Motor neuron (in vitro differentiated cells): Measurements from ENCODE around the gene RNF212. TPM values are rescaled to one million over a fixed set of nuclear protein-coding genes. Genes with fewer than 3 reads are reported as not detected.

ENCODE experiments used
- ATAC-seq, 8 experiments: fragments of 200-7000 bp; cut with Tn5 transposase; replicated peaks in 6 of 8; 2 replicates each; pipeline ENCODE4 v1.8.0; 2021; ENCODE audit warnings: mild to moderate bottlenecking in 8 of 8, moderate library complexity in 8 of 8
- H3K27ac ChIP-seq, 2 donors: fragments of 250-450 bp; sonication (Bioruptor Pico); 2 replicates each; pipeline ENCODE4 v1.9.0; 2021; ENCODE audit warnings: antibody characterized with exemption in 2 of 2, mild to moderate bottlenecking in 2 of 2, moderate library complexity in 1 of 2
- H3K4me1 ChIP-seq, 2 donors: fragments of 250-450 bp; sonication (Bioruptor Pico); replicated peaks in 1 of 2; 2 replicates each; pipeline ENCODE4 v1.6.1; 2021; ENCODE audit warnings: antibody characterized with exemption in 2 of 2, mild to moderate bottlenecking in 2 of 2, moderate library complexity in 1 of 2
- H3K4me3 ChIP-seq, 5 donors: fragments of 250-450 bp; sonication (Bioruptor Pico); 2 replicates each; pipeline ENCODE4 v1.9.0; 2021; ENCODE audit warnings: antibody characterized with exemption in 5 of 5, mild to moderate bottlenecking in 5 of 5, moderate library complexity in 4 of 5
- WGBS, 10 experiments: fragments of 450-650 bp; shearing (Covaris generic); methylation state at CpG; one replicate each; pipeline ENCODE4 v1.0.0; 2022; 5-methylcytosine and 5-hydroxymethylcytosine counted together
- in situ Hi-C, 9 experiments: fragments of 400-800 bp; cut with MboI; loops; one replicate each; pipeline ENCODE4 v1.15.0; 2021; ENCODE audit warnings: low sequenced_read_pairs in 9 of 9, low pct_unique_long_range_greater_than_20kb in 2 of 9; ENCODE audit not compliant: unreplicated experiment in 9 of 9
- total RNA-seq, 8 experiments: library from RNA; unstranded; fragments of 300-600 nt; gene quantifications; 2 replicates each; pipeline versions ENCODE4 v1.2.3 to v1.2.4, GENCODE V29; 2022

Gene RNF212
- total RNA-seq, 8 experiments from 2014 or later, result 0.70 to 9.4 (median 4.8) TPM

DNA sequence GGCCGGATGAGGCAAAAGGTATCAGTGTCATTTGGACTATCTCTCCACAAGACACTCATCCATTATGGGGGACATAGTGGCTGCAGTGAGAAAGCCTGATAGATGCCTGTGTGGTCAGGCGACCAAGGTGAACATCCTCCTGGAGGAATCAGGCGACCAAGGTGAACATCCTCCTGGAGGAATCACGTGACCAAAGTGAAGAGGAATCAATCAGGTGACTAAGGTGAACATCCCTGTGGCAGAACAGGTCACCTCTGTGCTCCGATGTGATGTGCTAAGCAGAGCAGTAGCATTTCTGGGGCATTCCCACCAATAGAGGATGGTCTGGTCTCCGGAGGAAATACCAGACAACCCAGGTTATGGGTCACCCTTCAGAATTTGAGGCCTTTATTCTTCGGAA, 44.0 kb downstream of the RNF212 start:
- ATAC-seq, result no peak
- no peak overlapping the region for H3K4me3 ChIP-seq
- H3K27ac ChIP-seq, result no peak overlapping the region
- WGBS, 10 experiments, result 0 to 96% (median 77%) methylated on average over 1 to 6 of the region's 7 CpGs; no CpG with 5 or more reads in 2 of the 10 experiments
- peaks cover 0 to 6% of the 10 kb centered on the region in 2 donors for H3K4me1 ChIP-seq
- in situ Hi-C loops, result no loop called here

DNA sequence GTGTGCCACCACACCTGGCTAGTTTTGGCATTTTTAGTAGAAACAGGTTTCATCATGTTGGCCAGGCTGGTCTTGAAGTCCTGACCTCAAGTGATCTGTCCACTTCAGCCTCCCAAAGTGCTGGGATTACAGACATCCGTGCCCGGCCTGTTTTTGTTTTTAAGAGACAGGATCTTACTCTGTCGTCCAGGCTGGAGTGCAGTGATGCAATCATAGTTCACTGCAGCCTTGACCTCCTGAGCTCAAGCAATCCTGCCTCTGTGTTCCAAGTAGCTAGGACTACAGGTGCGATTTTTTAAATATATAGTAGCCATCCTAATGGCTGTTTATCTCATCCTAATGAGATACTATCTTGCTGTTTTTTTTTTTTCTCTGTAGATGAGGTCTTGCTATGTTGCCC, 47.6 kb downstream of the RNF212 start:
- in situ Hi-C loops, result no loop called here
- H3K4me1 ChIP-seq, result peaks cover 0 to 10% of the 10 kb centered on the region in 2 donors
- 40 to 80% (median 50%) methylated on average over 1 to 4 of the region's 4 CpGs; no CpG with 5 or more reads in 2 of the 10 experiments for WGBS, 10 experiments
- no peak overlapping the region for H3K4me3 ChIP-seq
- no peak for ATAC-seq
- H3K27ac ChIP-seq, result no peak overlapping the region

DNA sequence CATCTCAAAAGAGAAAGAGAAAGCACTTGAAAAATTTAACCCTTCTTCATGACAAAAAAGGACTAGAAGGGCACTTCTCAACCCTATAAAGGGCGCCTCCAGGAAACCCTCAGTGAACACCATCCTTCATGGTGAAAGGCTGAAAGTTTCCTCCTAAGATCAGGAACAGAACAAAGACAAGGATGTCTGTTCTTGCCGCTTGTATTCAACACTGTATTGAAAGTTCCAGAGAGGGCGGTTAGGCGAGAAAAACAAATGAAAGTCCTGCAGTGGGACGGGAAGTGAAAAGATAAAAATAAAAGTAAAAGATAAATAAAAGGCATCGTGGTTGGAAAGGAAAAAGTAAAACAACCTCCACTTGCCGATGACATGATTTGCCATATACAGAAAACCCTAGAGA, 50.9 kb downstream of the RNF212 start:
- Histone ChIP-seq H3K4me1 (peaks cover 0 to 14% of the 10 kb centered on the region in 2 donors), H3K4me3 (no peak overlapping the region), H3K27ac (no peak overlapping the region)
- no peak for ATAC-seq
- WGBS, 10 experiments, result 24 to 82% (median 63%) methylated on average over 5 to 7 of the region's 7 CpGs; no CpG with 5 or more reads in 1 of the 10 experiments
- in situ Hi-C loops, result no loop called here

DNA sequence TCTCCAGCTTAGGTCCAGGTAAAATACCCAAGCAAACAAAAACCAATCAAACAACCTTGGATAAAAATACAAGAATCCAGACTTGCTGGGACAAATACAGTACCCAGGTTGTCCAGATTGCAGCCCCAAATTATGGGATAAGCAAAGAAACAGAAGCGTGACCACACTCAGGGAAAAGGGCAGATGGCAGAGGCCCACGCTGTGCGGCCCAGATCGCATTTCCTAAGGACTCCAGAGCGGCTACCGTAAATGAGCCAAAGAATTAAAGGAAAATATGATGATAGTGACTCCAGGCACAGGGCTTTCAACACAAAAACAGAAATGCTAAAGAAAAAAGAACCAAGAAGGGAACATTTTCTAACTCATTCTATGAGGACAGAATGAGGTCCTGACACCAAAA, 51.6 kb downstream of the RNF212 start:
- peaks cover 0 to 14% of the 10 kb centered on the region in 2 donors for H3K4me1 ChIP-seq
- no peak overlapping the region for H3K27ac ChIP-seq
- no peak for ATAC-seq
- in situ Hi-C loops, result no loop called here
- no peak overlapping the region for H3K4me3 ChIP-seq
- WGBS, 10 experiments, result 20 to 100% (median 92%) methylated on average over 1 to 6 of the region's 6 CpGs; no CpG with 5 or more reads in 1 of the 10 experiments

DNA sequence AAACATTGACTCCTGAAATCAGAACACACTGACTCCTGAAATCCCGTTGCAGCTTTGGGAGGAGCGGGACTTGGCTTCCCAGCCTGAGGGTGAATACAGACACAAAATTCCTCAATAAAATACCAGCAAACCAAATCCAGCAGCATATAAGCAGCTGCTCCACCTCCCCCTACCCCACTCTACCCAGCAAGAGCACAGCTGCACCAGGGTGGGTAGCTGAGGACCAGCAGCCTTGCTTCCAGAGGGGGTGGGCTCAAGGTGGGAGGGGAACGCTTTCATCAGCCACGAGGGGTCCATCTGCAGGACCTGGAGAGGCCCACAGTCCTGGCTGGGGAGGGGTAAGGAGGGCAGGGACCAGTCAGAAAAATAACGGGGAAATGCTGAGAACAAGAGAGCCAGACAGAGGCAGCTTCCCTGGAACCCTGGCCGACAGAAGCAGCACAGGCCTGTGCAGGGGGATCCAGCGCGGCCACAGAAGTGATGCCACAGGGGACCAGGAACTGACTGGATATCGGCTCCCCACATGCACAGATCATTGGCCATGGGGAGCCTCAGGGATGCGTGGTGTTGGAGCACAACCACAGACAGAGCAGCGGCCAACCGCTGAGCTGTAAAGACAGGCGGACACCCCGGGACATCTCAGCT, 52.2 kb downstream of the RNF212 start:
- in situ Hi-C loops, result no loop called here
- Histone ChIP-seq H3K27ac (no peak overlapping the region), H3K4me1 (peaks cover 0 to 14% of the 10 kb centered on the region in 2 donors), H3K4me3 (no peak overlapping the region)
- peak in 5 of 8 experiments; percentile 11 to 49 (median 29) for ATAC-seq
- WGBS, 10 experiments, result 55 to 91% (median 80%) methylated on average over 1 to 9 of the region's 14 CpGs; no CpG with 5 or more reads in 5 of the 10 experiments

DNA sequence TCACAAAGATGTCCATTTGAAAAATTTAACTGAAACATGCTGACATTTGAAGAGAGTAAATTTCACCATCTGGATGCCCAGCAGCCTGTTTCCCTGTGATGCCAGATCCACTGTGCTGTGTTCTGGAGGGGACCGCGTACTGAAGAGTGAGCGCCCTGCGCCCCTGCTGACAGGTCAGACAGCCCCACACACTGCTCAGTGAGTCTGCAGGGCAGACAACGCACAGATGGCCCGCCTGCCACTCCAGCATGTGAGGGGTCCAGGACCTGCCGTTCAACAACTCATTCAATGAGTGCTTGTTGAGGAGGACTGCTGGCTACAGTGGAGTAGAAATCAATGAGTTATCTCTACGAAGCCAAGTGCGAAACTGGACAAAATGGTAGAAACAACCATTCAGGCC, 52.7 kb downstream of the RNF212 start:
- H3K4me3 ChIP-seq, result no peak overlapping the region
- in situ Hi-C loops, result no loop called here
- WGBS, 10 experiments, result 82 to 100% (median 91%) methylated on average over 1 to 7 of the region's 9 CpGs; no CpG with 5 or more reads in 5 of the 10 experiments
- ATAC-seq, result peak in 2 of 8 experiments; percentile 16 to 30
- H3K4me1 ChIP-seq, result peaks cover 4 to 18% of the 10 kb centered on the region in 2 donors
- no peak overlapping the region for H3K27ac ChIP-seq

DNA sequence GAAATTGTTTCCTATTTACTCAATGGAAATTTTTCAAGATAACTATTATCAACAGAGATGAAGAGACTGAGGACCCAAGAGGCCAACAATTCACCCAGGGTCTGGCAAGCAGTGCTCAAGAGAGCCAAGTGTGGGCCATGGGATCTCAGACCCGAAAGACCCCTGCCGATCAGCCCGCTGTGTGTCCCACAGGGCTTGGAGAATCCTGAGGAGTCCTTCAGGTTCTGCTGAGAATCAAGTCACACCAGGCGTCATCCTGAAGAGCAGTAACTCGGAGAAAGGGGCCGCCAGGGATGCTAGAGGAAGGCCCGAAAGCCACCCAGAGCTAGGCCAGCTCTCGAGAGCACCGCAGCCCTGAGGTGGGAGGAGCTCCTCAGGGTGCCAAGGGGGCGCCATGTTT, 53.2 kb downstream of the RNF212 start:
- 30 to 93% (median 77%) methylated on average over 1 to 6 of the region's 10 CpGs; no CpG with 5 or more reads in 4 of the 10 experiments for WGBS, 10 experiments
- Histone ChIP-seq H3K4me3 (no peak overlapping the region), H3K27ac (no peak overlapping the region), H3K4me1 (peaks cover 4 to 21% of the 10 kb centered on the region in 2 donors)
- ATAC-seq, result no peak
- in situ Hi-C loops, result no loop called here

DNA sequence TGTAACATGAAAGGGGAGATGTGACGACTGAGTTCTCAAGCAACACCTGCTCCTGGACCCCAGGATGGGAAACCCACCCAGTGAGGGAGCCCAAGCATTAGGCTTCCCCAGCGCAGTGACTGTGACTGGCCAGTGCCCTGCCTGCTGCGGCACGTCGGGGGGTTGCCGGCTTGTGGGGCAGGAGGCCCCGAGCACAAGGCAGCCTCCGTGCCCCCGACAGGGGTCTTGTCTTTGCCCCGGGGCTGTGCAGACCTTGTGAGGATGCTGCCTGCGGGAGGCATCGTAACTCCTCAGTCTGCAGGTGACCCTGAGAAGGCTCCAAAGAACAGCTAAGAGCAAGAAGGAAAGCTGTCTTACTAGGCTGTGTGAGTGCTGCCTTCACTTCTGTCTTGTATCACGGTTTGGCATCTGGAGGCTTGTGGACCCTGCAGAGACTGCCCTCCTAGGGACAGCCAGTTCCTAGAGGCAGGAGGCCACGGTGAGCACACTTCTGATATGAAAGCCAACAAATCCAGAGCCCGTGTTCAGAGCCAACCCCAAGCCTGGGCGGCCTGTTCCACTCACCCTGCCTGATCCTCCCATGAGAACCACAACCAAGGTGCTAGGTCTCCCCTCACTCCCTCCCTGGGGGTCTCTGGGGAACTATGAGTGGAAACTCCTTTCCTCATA, 54.2 kb downstream of the RNF212 start:
- Histone ChIP-seq H3K4me1 (peaks cover 4 to 21% of the 10 kb centered on the region in 2 donors), H3K27ac (no peak overlapping the region), H3K4me3 (no peak overlapping the region)
- ATAC-seq, result peak in 1 of 8 experiments; percentile 1
- in situ Hi-C loops, result no loop called here
- 30 to 92% (median 63%) methylated on average over 1 to 2 of the region's 16 CpGs; no CpG with 5 or more reads in 6 of the 10 experiments for WGBS, 10 experiments

DNA sequence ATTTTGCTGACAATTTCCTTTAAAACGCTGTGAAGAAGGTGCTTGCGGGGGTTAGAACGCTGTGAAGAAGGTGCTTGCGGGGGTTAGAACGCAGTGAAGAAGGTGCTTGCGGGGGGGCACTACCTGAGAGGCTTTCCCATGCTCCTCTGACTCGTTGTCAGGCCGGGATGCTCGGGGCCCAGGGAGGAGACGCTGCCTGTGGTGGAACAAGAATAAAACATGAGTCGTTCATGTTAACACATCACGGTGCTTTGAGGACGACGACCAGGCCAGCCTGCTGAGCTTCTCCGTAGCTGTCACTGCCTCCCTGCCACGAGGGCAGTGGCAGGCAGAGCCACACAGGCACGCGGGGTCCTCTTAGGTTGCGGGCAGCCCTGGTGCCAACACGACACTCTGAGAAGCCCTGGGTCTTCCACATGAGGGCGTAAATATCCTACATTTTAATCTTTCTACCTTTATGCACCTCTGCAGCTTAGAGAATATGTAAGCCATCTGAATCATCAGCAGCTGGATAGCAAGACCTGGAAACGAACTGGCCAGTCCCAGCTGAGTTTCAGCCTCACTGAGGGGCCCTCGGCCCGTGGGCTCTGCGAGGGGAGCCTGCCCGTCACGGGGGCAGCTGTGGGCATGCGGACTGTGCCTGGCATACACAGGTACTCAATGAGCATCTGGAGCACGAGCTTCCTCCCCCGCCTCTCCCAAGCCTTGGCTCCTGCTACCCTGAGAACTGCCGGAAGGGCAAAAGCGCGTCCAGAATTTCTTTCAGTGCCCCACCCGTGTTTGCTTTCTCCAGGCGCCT, 55.0 kb downstream of the RNF212 start:
- in situ Hi-C loops, result no loop called here
- H3K4me3 ChIP-seq, result no peak overlapping the region
- peak in 7 of 8 experiments; percentile 3 to 56 (median 20) for ATAC-seq
- 41 to 100% (median 63%) methylated on average over 1 to 15 of the region's 35 CpGs; no CpG with 5 or more reads in 1 of the 10 experiments for WGBS, 10 experiments
- H3K4me1 ChIP-seq, result peaks cover 4 to 21% of the 10 kb centered on the region in 2 donors
- no peak overlapping the region for H3K27ac ChIP-seq

DNA sequence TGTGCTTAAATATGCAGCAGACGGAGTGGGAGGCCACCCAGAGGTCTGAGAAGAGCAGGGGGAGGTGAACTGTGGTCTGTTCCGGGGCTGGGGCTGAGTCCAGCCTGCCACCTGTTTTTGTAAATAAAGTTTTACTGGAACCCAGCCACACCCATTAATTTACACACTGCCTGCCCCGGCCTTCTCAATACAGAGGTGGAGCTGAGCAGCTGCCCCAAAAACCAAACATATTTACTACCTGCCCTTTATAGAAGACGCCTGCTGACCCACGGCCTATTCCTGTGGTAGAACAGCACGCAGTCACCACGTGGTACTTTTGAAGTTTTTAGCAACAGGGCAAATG, 56.0 kb downstream of the RNF212 start:
- in situ Hi-C loops, result no loop called here
- no peak overlapping the region for H3K4me3 ChIP-seq
- WGBS, 10 experiments, result 17 to 92% (median 63%) methylated on average over 1 to 5 of the region's 7 CpGs; no CpG with 5 or more reads in 6 of the 10 experiments
- H3K27ac ChIP-seq, result no peak overlapping the region
- peaks cover 4 to 21% of the 10 kb centered on the region in 2 donors for H3K4me1 ChIP-seq
- peak in 3 of 8 experiments; percentile 7 to 20 (median 20) for ATAC-seq

DNA sequence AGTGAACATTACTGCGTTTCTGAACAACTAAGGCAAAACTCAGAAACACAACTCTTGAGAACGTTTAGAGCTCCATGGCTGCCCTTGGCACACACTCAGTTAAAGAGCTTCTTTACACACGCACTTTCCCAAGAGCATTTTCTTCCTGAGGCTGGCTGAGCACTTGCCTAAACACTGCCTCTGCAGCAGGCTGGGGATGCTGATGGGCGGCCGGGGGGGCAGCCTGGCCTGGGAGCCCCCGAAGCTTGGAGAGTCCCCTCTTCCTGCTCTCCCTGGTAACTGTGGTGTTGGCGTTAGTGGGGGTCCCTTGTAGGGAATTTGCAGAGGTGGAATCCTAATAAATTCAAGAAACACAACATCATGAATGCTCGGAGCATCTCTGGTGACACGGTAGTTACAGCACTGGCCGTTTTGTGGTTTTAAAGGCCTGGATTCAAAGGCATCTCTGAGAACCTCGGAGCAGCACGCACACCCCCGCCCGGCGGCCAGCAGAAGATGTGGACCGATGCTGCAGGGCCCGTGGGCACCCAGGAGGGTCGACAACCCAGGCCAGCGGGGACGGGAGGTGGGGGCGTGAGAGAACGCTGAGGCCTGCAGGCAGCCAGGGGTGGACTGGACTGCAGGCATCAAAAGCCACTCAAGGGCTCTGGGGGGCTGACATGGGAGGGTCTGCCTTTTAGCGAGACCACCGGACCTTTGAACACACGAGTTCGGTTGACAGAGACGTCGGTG, 56.5 kb downstream of the RNF212 start:
- H3K27ac ChIP-seq, result no peak overlapping the region
- peaks cover 4 to 21% of the 10 kb centered on the region in 2 donors for H3K4me1 ChIP-seq
- 0 to 100% (median 70%) methylated on average over 1 to 14 of the region's 28 CpGs; no CpG with 5 or more reads in 1 of the 10 experiments for WGBS, 10 experiments
- no peak for ATAC-seq
- no peak overlapping the region for H3K4me3 ChIP-seq
- in situ Hi-C loops, result no loop called here
